Stimulated activated naive CD8-positive, alpha-beta T cell treated with anti-CD3 and anti-CD28 coated beads, Interleukin-15, Interleukin-2, amounts not matched to agents 100 ng/mL and 50 ng/mL, for 24 hours (primary cell): ENCODE results near the gene ABI3BP.

Experiments used
- H3K27ac Mint-ChIP-seq: one replicate; pipeline ENCODE4 v1.8.0; 2021; ENCODE audit warnings: mild to moderate bottlenecking, mixed read lengths
- H3K27me3 Mint-ChIP-seq: one replicate; pipeline ENCODE4 v1.8.0; 2021; ENCODE audit warnings: mixed read lengths
- H3K36me3 Mint-ChIP-seq: one replicate; pipeline ENCODE4 v1.8.0; 2021; ENCODE audit warnings: low read depth, mixed read lengths
- H3K4me1 Mint-ChIP-seq: one replicate; pipeline ENCODE4 v1.8.0; 2021; ENCODE audit warnings: low read depth, mixed read lengths
- H3K4me3 Mint-ChIP-seq: one replicate; pipeline ENCODE4 v1.8.0; 2021; ENCODE audit warnings: mild to moderate bottlenecking, mixed read lengths
- H3K9me3 Mint-ChIP-seq: one replicate; pipeline ENCODE4 v1.8.0; 2021; ENCODE audit warnings: mixed read lengths

Gene ABI3BP

GRCh38 chr3:100754563-100755334, 238.5 kb downstream of the ABI3BP start:
- no peak overlapping the region for H3K4me3 Mint-ChIP-seq
- H3K9me3 Mint-ChIP-seq = no peaks in the 10 kb centered on the region
- H3K27ac Mint-ChIP-seq = no peak overlapping the region
- H3K36me3 Mint-ChIP-seq = peaks cover 36% of the 10 kb centered on the region
- no peaks in the 10 kb centered on the region for H3K4me1 Mint-ChIP-seq
- H3K27me3 Mint-ChIP-seq = no peaks in the 10 kb centered on the region

GRCh38 chr3:100753846-100754245, 239.4 kb downstream of the ABI3BP start:
- Mint-ChIP-seq H3K27me3 (no peaks in the 10 kb centered on the region), H3K27ac (no peak overlapping the region), H3K4me1 (no peaks in the 10 kb centered on the region), H3K4me3 (no peak overlapping the region), H3K36me3 (peaks cover 39% of the 10 kb centered on the region), H3K9me3 (no peaks in the 10 kb centered on the region)

GRCh38 chr3:100748967-100749366, 244.3 kb downstream of the ABI3BP start:
- peaks cover 69% of the 10 kb centered on the region for H3K36me3 Mint-ChIP-seq
- H3K27ac Mint-ChIP-seq = no peak overlapping the region
- H3K4me1 Mint-ChIP-seq = no peaks in the 10 kb centered on the region
- H3K9me3 Mint-ChIP-seq = no peaks in the 10 kb centered on the region
- H3K27me3 Mint-ChIP-seq = no peaks in the 10 kb centered on the region
- no peak overlapping the region for H3K4me3 Mint-ChIP-seq

- Mint-ChIP-seq H3K36me3 (peaks cover 67% of the 10 kb centered on the region), H3K4me3 (no peak overlapping the region), H3K27ac (no peak overlapping the region), H3K4me1 (no peaks in the 10 kb centered on the region), H3K9me3 (no peaks in the 10 kb centered on the region), H3K27me3 (no peaks in the 10 kb centered on the region)
Measured at GRCh38 chr3:100748220-100748619, 245.0 kb downstream of the ABI3BP start.

GRCh38 chr3:100746092-100746491, 247.1 kb downstream of the ABI3BP start:
- Mint-ChIP-seq H3K36me3 (peaks cover 68% of the 10 kb centered on the region), H3K4me1 (no peaks in the 10 kb centered on the region), H3K9me3 (no peaks in the 10 kb centered on the region), H3K4me3 (no peak overlapping the region), H3K27me3 (no peaks in the 10 kb centered on the region), H3K27ac (no peak overlapping the region)

GRCh38 chr3:100745617-100746016, 247.6 kb downstream of the ABI3BP start:
- Mint-ChIP-seq H3K4me1 (no peaks in the 10 kb centered on the region), H3K27me3 (no peaks in the 10 kb centered on the region), H3K9me3 (no peaks in the 10 kb centered on the region), H3K27ac (no peak overlapping the region), H3K36me3 (peaks cover 69% of the 10 kb centered on the region), H3K4me3 (no peak overlapping the region)

GRCh38 chr3:100744671-100745070, 248.6 kb downstream of the ABI3BP start:
- peaks cover 71% of the 10 kb centered on the region for H3K36me3 Mint-ChIP-seq
- peaks cover 9% of the 10 kb centered on the region for H3K4me1 Mint-ChIP-seq
- H3K27ac Mint-ChIP-seq = no peak overlapping the region
- H3K4me3 Mint-ChIP-seq = no peak overlapping the region
- H3K27me3 Mint-ChIP-seq = no peaks in the 10 kb centered on the region
- H3K9me3 Mint-ChIP-seq = no peaks in the 10 kb centered on the region

GRCh38 chr3:100743535-100743934, 249.7 kb downstream of the ABI3BP start:
- Mint-ChIP-seq H3K27ac (no peak overlapping the region), H3K4me1 (peaks cover 9% of the 10 kb centered on the region), H3K9me3 (no peaks in the 10 kb centered on the region), H3K4me3 (no peak overlapping the region), H3K27me3 (no peaks in the 10 kb centered on the region), H3K36me3 (peaks cover 72% of the 10 kb centered on the region)

GRCh38 chr3:100740207-100740606, 253.0 kb downstream of the ABI3BP start:
- peaks cover 72% of the 10 kb centered on the region for H3K36me3 Mint-ChIP-seq
- H3K4me1 Mint-ChIP-seq = peaks cover 9% of the 10 kb centered on the region
- H3K4me3 Mint-ChIP-seq = no peak overlapping the region
- no peaks in the 10 kb centered on the region for H3K27me3 Mint-ChIP-seq
- H3K9me3 Mint-ChIP-seq = no peaks in the 10 kb centered on the region
- no peak overlapping the region for H3K27ac Mint-ChIP-seq

GRCh38 chr3:100737334-100737733, 255.9 kb downstream of the ABI3BP start:
- H3K27ac Mint-ChIP-seq = no peak overlapping the region
- no peaks in the 10 kb centered on the region for H3K27me3 Mint-ChIP-seq
- peaks cover 74% of the 10 kb centered on the region for H3K36me3 Mint-ChIP-seq

GRCh38 chr3:100732435-100732834, 260.8 kb downstream of the ABI3BP start:
- H3K36me3 Mint-ChIP-seq = peaks cover 67% of the 10 kb centered on the region
- H3K4me1 Mint-ChIP-seq = peaks cover 1% of the 10 kb centered on the region
- H3K27me3 Mint-ChIP-seq = no peaks in the 10 kb centered on the region
- no peak overlapping the region for H3K4me3 Mint-ChIP-seq
- H3K9me3 Mint-ChIP-seq = no peaks in the 10 kb centered on the region
- no peak overlapping the region for H3K27ac Mint-ChIP-seq

More at GRCh38 chr3:100737334-100737733, 255.9 kb downstream of the ABI3BP start:
- H3K4me3 Mint-ChIP-seq = no peak overlapping the region
- peaks cover 9% of the 10 kb centered on the region for H3K4me1 Mint-ChIP-seq
- H3K9me3 Mint-ChIP-seq = no peaks in the 10 kb centered on the region

- Mint-ChIP-seq H3K4me3 (no peak overlapping the region), H3K27ac (no peak overlapping the region), H3K36me3 (peaks cover 66% of the 10 kb centered on the region), H3K4me1 (peaks cover 9% of the 10 kb centered on the region), H3K9me3 (no peaks in the 10 kb centered on the region), H3K27me3 (no peaks in the 10 kb centered on the region)
Measured at GRCh38 chr3:100730524-100730923, 262.7 kb downstream of the ABI3BP start.

- no peak overlapping the region for H3K4me3 Mint-ChIP-seq
- H3K4me1 Mint-ChIP-seq = peaks cover 9% of the 10 kb centered on the region
- no peaks in the 10 kb centered on the region for H3K9me3 Mint-ChIP-seq
- H3K27ac Mint-ChIP-seq = no peak overlapping the region
- H3K36me3 Mint-ChIP-seq = peaks cover 79% of the 10 kb centered on the region
- H3K27me3 Mint-ChIP-seq = no peaks in the 10 kb centered on the region
Measured at GRCh38 chr3:100726706-100727105, 266.5 kb downstream of the ABI3BP start.

GRCh38 chr3:100725935-100726513, 267.2 kb downstream of the ABI3BP start:
- peaks cover 9% of the 10 kb centered on the region for H3K4me1 Mint-ChIP-seq
- H3K27ac Mint-ChIP-seq = no peak overlapping the region
- H3K27me3 Mint-ChIP-seq = no peaks in the 10 kb centered on the region
- H3K36me3 Mint-ChIP-seq = peaks cover 84% of the 10 kb centered on the region
- H3K9me3 Mint-ChIP-seq = no peaks in the 10 kb centered on the region
- no peak overlapping the region for H3K4me3 Mint-ChIP-seq

- Mint-ChIP-seq H3K36me3 (peaks cover 94% of the 10 kb centered on the region), H3K9me3 (no peaks in the 10 kb centered on the region), H3K4me3 (no peak overlapping the region)
Measured at GRCh38 chr3:100720426-100720825, 272.8 kb downstream of the ABI3BP start.

GRCh38 chr3:100719136-100719535, 274.1 kb downstream of the ABI3BP start:
- Mint-ChIP-seq H3K27ac (no peak overlapping the region), H3K4me1 (peaks cover 35% of the 10 kb centered on the region), H3K9me3 (no peaks in the 10 kb centered on the region), H3K36me3 (peaks cover 94% of the 10 kb centered on the region), H3K27me3 (no peaks in the 10 kb centered on the region), H3K4me3 (no peak overlapping the region)

More at GRCh38 chr3:100720426-100720825, 272.8 kb downstream of the ABI3BP start:
- peaks cover 25% of the 10 kb centered on the region for H3K4me1 Mint-ChIP-seq
- no peak overlapping the region for H3K27ac Mint-ChIP-seq
- H3K27me3 Mint-ChIP-seq = no peaks in the 10 kb centered on the region
